ENCODE data around the gene CTNNA3. TPM values are rescaled to one million over a fixed set of nuclear protein-coding genes. Genes with fewer than 3 reads are reported as not detected.

CTNNA3 gene
- total and polyA plus RNA-seq, 2 of the 4 experiments (the other 2 are of a cell fraction): 0.19 to 0.90 TPM

DNA sequence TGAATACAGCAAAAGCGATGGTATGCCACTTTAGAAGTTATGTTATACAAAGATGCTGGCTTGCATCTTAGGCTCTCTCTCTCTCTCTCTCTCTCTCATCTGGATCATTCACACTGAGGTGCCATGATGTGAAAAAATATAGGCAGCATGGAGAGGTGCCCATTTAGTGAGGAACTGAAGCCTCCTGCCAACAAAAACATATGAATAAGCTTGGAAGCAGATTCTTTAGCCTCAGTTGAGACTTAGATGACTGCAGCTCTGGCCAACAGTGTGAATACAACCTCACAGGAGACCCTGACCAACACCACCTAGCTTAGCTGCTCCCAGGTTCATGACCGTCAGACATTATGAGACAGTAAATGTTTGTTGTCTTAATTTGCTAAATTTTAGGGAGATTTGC lies 1330.3 kb downstream of the CTNNA3 start:
- Histone ChIP-seq H3K9me3 (ENCODE audit: control insufficient read depth, insufficient read depth, low read length) (0 out of 2 replicates have a peak, but pooled peaks cover 3% of the 10 kb centered on the region), H3K23ac (ENCODE audit: low read depth, low read length) (no peak overlapping the region), H2BK120ac (ENCODE audit: low read depth, low read length) (no peak overlapping the region), H4K5ac (ENCODE audit: low read depth, low read length) (no peak overlapping the region), H2AFZ (replicated peaks; ENCODE audit: low read length, poor library complexity) (no peak overlapping the region), H3K4me1 (ENCODE audit: control insufficient read depth, insufficient read depth, low read length) (no peaks in the 10 kb centered on the region), H3K56ac (ENCODE audit: extremely low read depth, insufficient read depth, low read length) (no peak overlapping the region), H3K4ac (ENCODE audit: low read depth, low read length) (no peak overlapping the region), H3K27me3 (ENCODE audit: control insufficient read depth, insufficient read depth, low read length) (no peaks in the 10 kb centered on the region), H3K14ac (replicated peaks; ENCODE audit: low read depth, low read length) (no peak overlapping the region), H3K4me3 (ENCODE audit: insufficient read depth, low read depth, low read length) (no peak overlapping the region), H2BK15ac (ENCODE audit: low read depth, low read length) (no peak overlapping the region), H3K79me1 (ENCODE audit: low read depth in 1 of 2, low read length in 2 of 2) (no peaks in the 10 kb centered on the region), H3K36me3 (ENCODE audit: control insufficient read depth, insufficient read depth, low read length) (no peaks in the 10 kb centered on the region), H4K8ac (ENCODE audit: low read depth in 2 of 2, low read length in 2 of 2) (no peak overlapping the region), H3K9me1 (ENCODE audit: insufficient read depth, low read length) (no peaks in the 10 kb centered on the region), H3K18ac (ENCODE audit: low read depth, low read length) (no peak overlapping the region), H3K9ac (ENCODE audit: low read depth, low read length) (no peak overlapping the region), H4K91ac (ENCODE audit: insufficient read depth, low read depth, low read length) (no peak overlapping the region), H2AK9ac (replicated peaks; ENCODE audit: low read depth, low read length, poor library complexity) (no peak overlapping the region), H3K27ac (ENCODE audit: insufficient read depth, low read length) (no peak overlapping the region), H3K4me2 (ENCODE audit: low read depth, low read length) (no peak overlapping the region), H4K20me1 (ENCODE audit: insufficient read depth, low read length) (no peaks in the 10 kb centered on the region), H2AK5ac (ENCODE audit: low read depth, low read length) (no peak overlapping the region), H2BK5ac (ENCODE audit: low read depth, low read length, poor library complexity, severe bottlenecking) (no peak overlapping the region), H2BK20ac (ENCODE audit: low read depth, low read length) (no peak overlapping the region)
- POLR2A ChIA-PET (ENCODE audit: unreplicated experiment): no interaction called here
- intact Hi-C loops (cut with micrococcal nuclease) (no loop called here), dilution Hi-C loops (cut with HindIII; ENCODE audit: low sequenced_read_pairs, unreplicated experiment) (no loop called here), in situ Hi-C loops (cut with MboI; ENCODE audit: low sequenced_read_pairs) (no loop called here)
- TF ChIP-seq FOS (IDR thresholded peaks at IDR 0.05; ENCODE audit: low read depth, low read length): no peak
- no peak for TF ChIP-seq RAD21 (IDR thresholded peaks at IDR 0.05; ENCODE audit: low read length)
- TF ChIP-seq POLR2A (IDR thresholded peaks at IDR 0.05; ENCODE audit: low read depth, low read length): no peak
- TF ChIP-seq RCOR1 (IDR thresholded peaks at IDR 0.05; ENCODE audit: insufficient replicate concordance, low read length): no peak
- TF ChIP-seq MXI1 (IDR thresholded peaks at IDR 0.05; ENCODE audit: borderline replicate concordance, low read depth, low read length): no peak
- TF ChIP-seq CEBPB (IDR thresholded peaks at IDR 0.05; ENCODE audit: low read depth, low read length): no peak
- no peak for TF ChIP-seq BHLHE40 (IDR thresholded peaks at IDR 0.05; ENCODE audit: low read depth, low read length)
- TF ChIP-seq NFE2L2 (IDR thresholded peaks at IDR 0.05; ENCODE audit: low read depth, low read length): no peak
- no peak for TF ChIP-seq MAZ (IDR thresholded peaks at IDR 0.05; ENCODE audit: borderline replicate concordance, low read depth, low read length)
- TF ChIP-seq, protein P1, sequence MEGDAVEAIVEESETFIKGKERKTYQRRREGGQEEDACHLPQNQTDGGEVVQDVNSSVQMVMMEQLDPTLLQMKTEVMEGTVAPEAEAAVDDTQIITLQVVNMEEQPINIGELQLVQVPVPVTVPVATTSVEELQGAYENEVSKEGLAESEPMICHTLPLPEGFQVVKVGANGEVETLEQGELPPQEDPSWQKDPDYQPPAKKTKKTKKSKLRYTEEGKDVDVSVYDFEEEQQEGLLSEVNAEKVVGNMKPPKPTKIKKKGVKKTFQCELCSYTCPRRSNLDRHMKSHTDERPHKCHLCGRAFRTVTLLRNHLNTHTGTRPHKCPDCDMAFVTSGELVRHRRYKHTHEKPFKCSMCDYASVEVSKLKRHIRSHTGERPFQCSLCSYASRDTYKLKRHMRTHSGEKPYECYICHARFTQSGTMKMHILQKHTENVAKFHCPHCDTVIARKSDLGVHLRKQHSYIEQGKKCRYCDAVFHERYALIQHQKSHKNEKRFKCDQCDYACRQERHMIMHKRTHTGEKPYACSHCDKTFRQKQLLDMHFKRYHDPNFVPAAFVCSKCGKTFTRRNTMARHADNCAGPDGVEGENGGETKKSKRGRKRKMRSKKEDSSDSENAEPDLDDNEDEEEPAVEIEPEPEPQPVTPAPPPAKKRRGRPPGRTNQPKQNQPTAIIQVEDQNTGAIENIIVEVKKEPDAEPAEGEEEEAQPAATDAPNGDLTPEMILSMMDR (conservative IDR thresholded peaks at IDR 0.05; ENCODE audit: low read depth, low read length): no peak
- TF ChIP-seq, protein P2, sequence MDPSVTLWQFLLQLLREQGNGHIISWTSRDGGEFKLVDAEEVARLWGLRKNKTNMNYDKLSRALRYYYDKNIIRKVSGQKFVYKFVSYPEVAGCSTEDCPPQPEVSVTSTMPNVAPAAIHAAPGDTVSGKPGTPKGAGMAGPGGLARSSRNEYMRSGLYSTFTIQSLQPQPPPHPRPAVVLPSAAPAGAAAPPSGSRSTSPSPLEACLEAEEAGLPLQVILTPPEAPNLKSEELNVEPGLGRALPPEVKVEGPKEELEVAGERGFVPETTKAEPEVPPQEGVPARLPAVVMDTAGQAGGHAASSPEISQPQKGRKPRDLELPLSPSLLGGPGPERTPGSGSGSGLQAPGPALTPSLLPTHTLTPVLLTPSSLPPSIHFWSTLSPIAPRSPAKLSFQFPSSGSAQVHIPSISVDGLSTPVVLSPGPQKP (IDR thresholded peaks at IDR 0.05; ENCODE audit: borderline replicate concordance, low read depth, low read length): no peak
- no peak for TF ChIP-seq RFX5 (IDR thresholded peaks at IDR 0.05; ENCODE audit: low read depth, low read length)
- TF ChIP-seq, protein P3, sequence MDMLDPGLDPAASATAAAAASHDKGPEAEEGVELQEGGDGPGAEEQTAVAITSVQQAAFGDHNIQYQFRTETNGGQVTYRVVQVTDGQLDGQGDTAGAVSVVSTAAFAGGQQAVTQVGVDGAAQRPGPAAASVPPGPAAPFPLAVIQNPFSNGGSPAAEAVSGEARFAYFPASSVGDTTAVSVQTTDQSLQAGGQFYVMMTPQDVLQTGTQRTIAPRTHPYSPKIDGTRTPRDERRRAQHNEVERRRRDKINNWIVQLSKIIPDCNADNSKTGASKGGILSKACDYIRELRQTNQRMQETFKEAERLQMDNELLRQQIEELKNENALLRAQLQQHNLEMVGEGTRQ (IDR thresholded peaks at IDR 0.05; ENCODE audit: low read depth, low read length): no peak
- TF ChIP-seq SMC3 (IDR thresholded peaks at IDR 0.05; ENCODE audit: low read depth, low read length): no peak
- TF ChIP-seq MAFK (IDR thresholded peaks at IDR 0.05; ENCODE audit: low read depth, low read length): no peak
- no peak for TF ChIP-seq CHD1 (IDR thresholded peaks at IDR 0.05; ENCODE audit: low read depth, low read length)
- BruUV-seq (replicated peaks): no TSS peak
- WGBS, 2 experiments (ENCODE audit: extremely low coverage in 2 of 2, insufficient read length in 1 of 2): no CpG with 5 or more reads among the region's 2 CpGs
- CTCF ChIA-PET: no interaction called here
- DNase-seq: no peak
- no peak for ATAC-seq (ENCODE audit: low read depth)
